ENCODE results near the gene TLR10. TPM values are rescaled to one million over a fixed set of nuclear protein-coding genes. Genes with fewer than 3 reads are reported as not detected.

The TLR10 gene
- polyA plus RNA-seq, 1 of the 3 experiments (the other 2 are of a cell fraction) = not detected

DNA sequence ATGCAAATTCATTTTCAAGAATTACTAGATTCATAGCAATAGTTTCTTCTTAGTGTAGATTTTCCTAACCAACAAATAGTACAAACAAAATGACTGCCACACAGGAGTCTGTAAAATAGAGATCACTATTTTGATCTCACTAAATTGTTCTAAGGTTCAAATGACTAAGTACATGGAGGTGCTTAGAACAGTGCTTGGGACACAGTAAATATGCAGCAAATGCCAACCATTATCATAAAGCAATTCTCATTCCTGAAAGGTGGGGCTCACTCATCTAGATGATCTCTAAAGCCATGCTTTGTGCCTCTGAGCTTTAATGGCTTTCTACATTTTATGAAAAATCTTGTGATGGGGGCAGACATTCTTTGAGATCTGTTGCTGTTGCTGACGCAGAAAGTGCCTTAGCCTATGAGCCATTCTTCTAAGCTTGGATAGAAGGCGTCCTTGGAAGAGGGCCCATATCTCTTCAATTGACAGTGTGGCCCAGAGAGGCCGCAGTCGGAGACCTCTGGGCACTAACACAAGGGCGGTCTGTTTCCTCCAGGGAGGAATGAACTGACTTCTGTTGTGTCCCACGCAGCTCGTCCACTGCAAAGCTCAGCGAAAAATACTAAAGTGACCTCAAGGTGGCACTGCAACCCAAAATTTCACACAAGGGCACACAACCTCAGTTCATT is 23.5 kb downstream of the TLR10 start:
- DNase-seq = peak; percentile 58
- no peaks in the 10 kb centered on the region for H4K20me1 ChIP-seq (ENCODE audit: insufficient read depth)
- no peaks in the 10 kb centered on the region; a peak in 1 of 4 replicates for H3K4me1 ChIP-seq (ENCODE audit: control insufficient read depth in 1 of 2, insufficient read depth in 2 of 2, low read depth in 1 of 2, low read length in 1 of 2)
- H3K79me2 ChIP-seq (ENCODE audit: insufficient read depth) = no peaks in the 10 kb centered on the region
- no peak overlapping the region for H3K4me2 ChIP-seq
- no peaks in the 10 kb centered on the region for H3K27me3 ChIP-seq (ENCODE audit: insufficient read depth)
- H2AFZ ChIP-seq (ENCODE audit: low read depth) = peak overlapping the region; percentile 8; the same call in 1 of the 2 replicates
- H3F3A ChIP-seq (replicated peaks; ENCODE audit: insufficient read depth) = no peaks in the 10 kb centered on the region
- WGBS (ENCODE audit: low lambda C conversion rate) = 19% methylated on average over 5 of the region's 8 CpGs
- POLR2A ChIA-PET = no interaction called here
- no peak overlapping the region for H3K9ac ChIP-seq
- TF ChIP-seq RCOR1 (IDR thresholded peaks at IDR 0.05; ENCODE audit: low read length) = no peak
- TF ChIP-seq EP300 (IDR thresholded peaks at IDR 0.05; ENCODE audit: borderline replicate concordance in 1 of 2, low read depth in 1 of 2, low read length in 1 of 2) = no peak
- TF ChIP-seq RFX5 (IDR thresholded peaks at IDR 0.05; ENCODE audit: low read length) = no peak
- no peak for TF ChIP-seq FOXM1 (IDR thresholded peaks at IDR 0.05; ENCODE audit: low read depth)
- TF ChIP-seq GATA2 (CRISPR knock-in tag; IDR thresholded peaks at IDR 0.05) = no peak
- TF ChIP-seq FOXJ3 (CRISPR knock-in tag; IDR thresholded peaks at IDR 0.05) = no peak
- no peak for TF ChIP-seq TAF1 (IDR thresholded peaks at IDR 0.05; ENCODE audit: borderline replicate concordance, low read depth, low read length)
- no peak for TF ChIP-seq FOSL2 (IDR thresholded peaks at IDR 0.05; ENCODE audit: borderline replicate concordance, low read depth)
- TF ChIP-seq MEF2A (IDR thresholded peaks at IDR 0.05; ENCODE audit: borderline replicate concordance, low read depth) = no peak
- TF ChIP-seq YY1 (IDR thresholded peaks at IDR 0.05; ENCODE audit: low read depth) = no peak
- TF ChIP-seq, protein P1, sequence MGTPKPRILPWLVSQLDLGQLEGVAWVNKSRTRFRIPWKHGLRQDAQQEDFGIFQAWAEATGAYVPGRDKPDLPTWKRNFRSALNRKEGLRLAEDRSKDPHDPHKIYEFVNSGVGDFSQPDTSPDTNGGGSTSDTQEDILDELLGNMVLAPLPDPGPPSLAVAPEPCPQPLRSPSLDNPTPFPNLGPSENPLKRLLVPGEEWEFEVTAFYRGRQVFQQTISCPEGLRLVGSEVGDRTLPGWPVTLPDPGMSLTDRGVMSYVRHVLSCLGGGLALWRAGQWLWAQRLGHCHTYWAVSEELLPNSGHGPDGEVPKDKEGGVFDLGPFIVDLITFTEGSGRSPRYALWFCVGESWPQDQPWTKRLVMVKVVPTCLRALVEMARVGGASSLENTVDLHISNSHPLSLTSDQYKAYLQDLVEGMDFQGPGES (IDR thresholded peaks at IDR 0.05; ENCODE audit: low read depth, low read length) = no peak
- no peak for TF ChIP-seq CHD2 (IDR thresholded peaks at IDR 0.05; ENCODE audit: low read length, partially characterized antibody)
- peak; percentile 86 for TF ChIP-seq CTCF (IDR thresholded peaks at IDR 0.05)
- no peak for TF ChIP-seq POLR2AphosphoS5 (IDR thresholded peaks at IDR 0.05; ENCODE audit: low read depth, low read length)
- no peak for TF ChIP-seq PBX3 (IDR thresholded peaks at IDR 0.05)
- no peak for TF ChIP-seq ELF1 (IDR thresholded peaks at IDR 0.05)
- TF ChIP-seq JUND (IDR thresholded peaks at IDR 0.05) = no peak
- TF ChIP-seq, protein P2, sequence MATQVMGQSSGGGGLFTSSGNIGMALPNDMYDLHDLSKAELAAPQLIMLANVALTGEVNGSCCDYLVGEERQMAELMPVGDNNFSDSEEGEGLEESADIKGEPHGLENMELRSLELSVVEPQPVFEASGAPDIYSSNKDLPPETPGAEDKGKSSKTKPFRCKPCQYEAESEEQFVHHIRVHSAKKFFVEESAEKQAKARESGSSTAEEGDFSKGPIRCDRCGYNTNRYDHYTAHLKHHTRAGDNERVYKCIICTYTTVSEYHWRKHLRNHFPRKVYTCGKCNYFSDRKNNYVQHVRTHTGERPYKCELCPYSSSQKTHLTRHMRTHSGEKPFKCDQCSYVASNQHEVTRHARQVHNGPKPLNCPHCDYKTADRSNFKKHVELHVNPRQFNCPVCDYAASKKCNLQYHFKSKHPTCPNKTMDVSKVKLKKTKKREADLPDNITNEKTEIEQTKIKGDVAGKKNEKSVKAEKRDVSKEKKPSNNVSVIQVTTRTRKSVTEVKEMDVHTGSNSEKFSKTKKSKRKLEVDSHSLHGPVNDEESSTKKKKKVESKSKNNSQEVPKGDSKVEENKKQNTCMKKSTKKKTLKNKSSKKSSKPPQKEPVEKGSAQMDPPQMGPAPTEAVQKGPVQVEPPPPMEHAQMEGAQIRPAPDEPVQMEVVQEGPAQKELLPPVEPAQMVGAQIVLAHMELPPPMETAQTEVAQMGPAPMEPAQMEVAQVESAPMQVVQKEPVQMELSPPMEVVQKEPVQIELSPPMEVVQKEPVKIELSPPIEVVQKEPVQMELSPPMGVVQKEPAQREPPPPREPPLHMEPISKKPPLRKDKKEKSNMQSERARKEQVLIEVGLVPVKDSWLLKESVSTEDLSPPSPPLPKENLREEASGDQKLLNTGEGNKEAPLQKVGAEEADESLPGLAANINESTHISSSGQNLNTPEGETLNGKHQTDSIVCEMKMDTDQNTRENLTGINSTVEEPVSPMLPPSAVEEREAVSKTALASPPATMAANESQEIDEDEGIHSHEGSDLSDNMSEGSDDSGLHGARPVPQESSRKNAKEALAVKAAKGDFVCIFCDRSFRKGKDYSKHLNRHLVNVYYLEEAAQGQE (IDR thresholded peaks at IDR 0.05; ENCODE audit: low read depth, low read length) = no peak
- no peak for TF ChIP-seq RXRA (IDR thresholded peaks at IDR 0.05; ENCODE audit: borderline replicate concordance, low read depth)
- TF ChIP-seq MAX (IDR thresholded peaks at IDR 0.05; ENCODE audit: low read depth) = no peak
- no peak for TF ChIP-seq MXI1 (IDR thresholded peaks at IDR 0.05; ENCODE audit: low read depth, low read length)
- peak; percentile 61 for TF ChIP-seq SMC3 (IDR thresholded peaks at IDR 0.05; ENCODE audit: low read depth, low read length)
- no peak for TF ChIP-seq EZH2phosphoT487 (IDR thresholded peaks at IDR 0.05; ENCODE audit: borderline replicate concordance, low read depth)
- peak; percentile 87 for TF ChIP-seq RAD21 (IDR thresholded peaks at IDR 0.05; ENCODE audit: low read length)
- no peak for TF ChIP-seq GABPA (IDR thresholded peaks at IDR 0.05; ENCODE audit: low read depth)
- H3K36me3 ChIP-seq (replicated peaks in 1 of 2; ENCODE audit: control insufficient read depth in 1 of 2, insufficient read depth in 2 of 2, low read length in 1 of 2) = no peaks in the 10 kb centered on the region
- no peak overlapping the region; a peak in 1 of 4 replicates for H3K4me3 ChIP-seq (ENCODE audit: low read depth in 2 of 2, low read length in 1 of 2)
- no peaks in the 10 kb centered on the region for H3K9me2 ChIP-seq
- no peak overlapping the region for H3K27ac ChIP-seq (ENCODE audit: low read depth in 2 of 2, low read length in 1 of 2)
- CTCF ChIA-PET = interaction anchor here (0.7 to 5.6 kb wide), 55 partner anchors 10 to 916 kb away, joined by 3 to 88 read pairs (median 4); partner anchors contain the start of genes TLR1 and TLR10
- H3K9me3 ChIP-seq = no peaks in the 10 kb centered on the region

All from SK-N-SH (cell line).